Lower lobe of right lung (tissue), 2 donors: ENCODE data around the gene C12orf56. TPM values are rescaled to one million over a fixed set of nuclear protein-coding genes. Genes with fewer than 3 reads are reported as not detected.
"Not testable (repeated sequence)": the region's sequence is repeated elsewhere in the genome, so short reads cannot be mapped to it uniquely, and the experiment has no call there.

Experiments used
- ATAC-seq, 2 donors: fragments of 200-7000 bp; cut with Tn5 transposase; one replicate each; pipeline ENCODE4 v1.9.1; 2020 to 2022; ENCODE audit warnings: mild to moderate bottlenecking in 2 of 2, moderate library complexity in 2 of 2
- DNase-seq: peaks from one replicate; pipeline ENCODE4 v3.0.0-alpha.2; 2020
- H3K27ac ChIP-seq: fragments of 200-600 bp; one replicate; pipeline ENCODE4 v1.8.0; 2022
- H3K27me3 ChIP-seq: fragments of 200-600 bp; one replicate; pipeline ENCODE4 v1.8.0; 2022; ENCODE audit warnings: low read depth
- H3K36me3 ChIP-seq: fragments of 200-600 bp; one replicate; pipeline ENCODE4 v1.8.0; 2022; ENCODE audit warnings: mild to moderate bottlenecking
- H3K4me1 ChIP-seq: fragments of 200-600 bp; one replicate; pipeline ENCODE4 v1.8.0; 2022
- H3K4me3 ChIP-seq: fragments of 200-600 bp; one replicate; pipeline ENCODE4 v1.8.0; 2022; ENCODE audit warnings: mild to moderate bottlenecking
- H3K9me3 ChIP-seq: fragments of 200-600 bp; one replicate; pipeline ENCODE4 v1.8.0; 2022
- CTCF ChIP-seq: fragments of 200-600 bp; IDR thresholded peaks from one replicate; pipeline ENCODE4 v1.8.0; 2022; ENCODE audit warnings: antibody characterized with exemption, mild to moderate bottlenecking
- intact Hi-C: fragments of 100-400 bp; cut with DNase I; formaldehyde crosslinking; loops from one replicate; pipeline ENCODE4 v1.11.0; 2022
- total RNA-seq: library from RNA; stranded (reverse); fragmentation: NEBNext Ultra II Directional; extraction: Animal tissue kit (Norgen Biotek cat#: 25700); gene quantifications from one replicate; pipeline ENCODE4 v1.2.1, GENCODE V29; 2021
- donor health status: DM: no; HTN: yes; CAD: no; lungs with severe emphysema.

C12orf56 gene
- total RNA-seq, 1 donor from 2014 or later, result not detected

DNA sequence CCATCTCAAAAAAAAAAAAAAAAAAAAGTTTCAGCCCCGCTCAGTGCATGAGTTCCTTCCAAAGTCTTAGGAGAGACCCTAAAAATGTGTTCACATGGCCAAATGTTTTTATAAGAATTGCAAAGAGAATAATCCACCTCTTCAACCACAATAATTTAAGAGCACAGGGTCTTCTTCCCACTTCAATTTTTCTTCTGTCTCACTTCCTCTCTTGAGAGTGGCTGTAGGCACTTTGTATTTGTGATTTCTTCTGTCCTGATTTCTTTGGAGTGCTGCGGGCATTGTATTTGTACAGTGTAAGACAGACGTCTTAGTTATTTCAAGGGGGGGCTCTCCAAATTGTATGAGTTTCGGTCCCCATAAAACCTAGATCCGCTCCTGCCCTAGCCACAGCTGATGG lies 58.3 kb downstream of the C12orf56 start:
- H3K27ac ChIP-seq, result no peak overlapping the region
- H3K27me3 ChIP-seq, result no peaks in the 10 kb centered on the region
- intact Hi-C loops, result no loop called here
- no peaks in the 10 kb centered on the region for H3K4me1 ChIP-seq
- ATAC-seq (no peak), DNase-seq (no peak)
- H3K36me3 ChIP-seq, result no peaks in the 10 kb centered on the region
- H3K4me3 ChIP-seq, result no peak overlapping the region
- no peaks in the 10 kb centered on the region for H3K9me3 ChIP-seq
- TF ChIP-seq CTCF, result no peak

DNA sequence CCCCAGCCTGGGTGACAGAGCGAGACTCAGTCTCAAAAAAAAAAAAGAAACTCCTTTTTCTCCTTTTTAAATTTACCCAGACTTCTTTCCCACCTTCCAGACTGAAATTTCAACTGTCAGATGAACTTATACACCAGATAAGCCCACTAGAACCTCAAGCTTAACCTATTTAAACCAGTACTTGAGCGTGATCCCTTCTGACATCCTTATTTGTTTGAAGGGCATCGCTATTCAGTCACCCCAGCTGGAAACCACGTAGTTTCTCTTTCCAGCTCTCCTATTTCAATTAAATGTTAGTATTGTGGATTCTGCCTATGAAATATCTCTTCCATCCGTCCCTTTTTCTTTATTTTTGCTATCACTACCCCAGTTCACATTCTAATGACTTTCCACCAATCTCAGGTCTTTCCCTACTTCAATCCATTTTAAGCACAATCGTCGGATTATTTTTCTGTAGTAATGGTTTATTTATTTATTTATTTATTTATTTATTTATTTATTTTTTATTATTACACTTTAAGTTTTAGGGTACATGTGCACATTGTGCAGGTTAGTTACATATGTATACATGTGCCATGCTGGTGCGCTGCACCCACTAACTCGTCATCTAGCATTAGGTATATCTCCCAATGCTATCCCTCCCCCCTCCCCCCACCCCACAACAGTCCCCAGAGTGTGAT lies 61.4 kb downstream of the C12orf56 start:
- H3K9me3 ChIP-seq, ATAC-seq, H3K27ac ChIP-seq, H3K4me3 ChIP-seq, intact Hi-C loops, H3K4me1 ChIP-seq, DNase-seq, H3K27me3 ChIP-seq, H3K36me3 ChIP-seq: not testable (repeated sequence)

DNA sequence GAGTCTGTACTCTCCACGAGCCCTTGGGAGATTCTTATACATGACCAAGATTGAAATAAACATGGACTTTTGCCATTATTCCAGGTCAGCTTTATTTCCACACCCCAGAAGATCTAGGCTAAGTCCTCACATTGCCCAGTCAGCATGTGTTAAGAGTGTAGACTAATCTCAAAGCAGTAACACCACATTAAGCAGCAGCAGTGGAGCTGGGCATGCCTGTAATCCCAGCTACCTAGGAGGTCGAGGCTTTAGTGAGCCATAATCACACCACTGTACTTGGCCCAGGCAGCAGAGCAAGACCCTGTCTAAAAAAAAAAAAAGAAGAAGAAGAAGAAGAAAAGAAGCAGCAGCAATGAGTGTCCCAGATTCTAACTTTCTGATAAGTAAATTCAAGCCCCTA lies 65.5 kb downstream of the C12orf56 start:
- intact Hi-C loops, result no loop called here
- TF ChIP-seq CTCF, result no peak
- Histone ChIP-seq H3K27me3 (no peaks in the 10 kb centered on the region), H3K36me3 (no peaks in the 10 kb centered on the region), H3K4me3 (no peak overlapping the region), H3K4me1 (no peaks in the 10 kb centered on the region), H3K27ac (no peak overlapping the region), H3K9me3 (no peaks in the 10 kb centered on the region)
- no peak for DNase-seq
- no peak for ATAC-seq

DNA sequence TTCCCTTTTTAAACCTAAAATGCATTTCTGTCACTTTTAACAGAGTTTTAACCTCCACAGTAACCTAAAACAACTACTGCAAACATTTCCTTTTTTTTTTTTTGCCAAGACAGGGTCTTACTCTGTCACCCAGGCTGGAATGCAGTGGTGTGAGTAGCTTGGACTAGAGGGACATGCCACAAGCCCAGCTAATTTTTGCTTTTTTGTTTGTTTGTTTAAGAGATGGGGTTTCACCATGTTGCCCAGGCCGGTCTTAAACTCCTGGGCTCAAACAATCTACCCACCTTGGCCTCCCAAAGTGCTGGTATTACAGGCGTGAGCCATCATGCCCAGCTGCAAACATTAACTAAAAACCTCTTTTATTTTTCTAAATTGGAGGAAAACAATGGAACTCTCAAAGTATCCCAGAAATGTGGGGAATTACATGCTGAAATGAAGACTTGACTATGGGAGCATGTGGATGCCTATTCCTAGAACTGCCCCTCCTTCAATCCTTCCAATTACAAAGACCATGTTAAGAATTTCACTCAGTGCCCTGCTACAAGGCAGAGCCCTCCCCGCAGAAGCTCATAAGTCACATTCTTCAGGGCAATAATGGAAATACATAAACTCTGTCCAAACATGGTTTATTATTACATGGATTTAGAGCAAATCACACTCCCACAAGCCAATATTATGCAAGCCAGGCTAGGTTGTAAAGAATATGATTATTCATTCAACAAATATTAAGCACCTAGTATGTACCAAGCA lies 66.9 kb downstream of the C12orf56 start:
- Histone ChIP-seq H3K36me3 (no peaks in the 10 kb centered on the region), H3K4me3 (no peak overlapping the region), H3K27ac (no peak overlapping the region), H3K27me3 (no peaks in the 10 kb centered on the region), H3K9me3 (no peaks in the 10 kb centered on the region), H3K4me1 (no peaks in the 10 kb centered on the region)
- TF ChIP-seq CTCF, result no peak
- intact Hi-C loops, result no loop called here
- DNase-seq (no peak), ATAC-seq (no peak)

DNA sequence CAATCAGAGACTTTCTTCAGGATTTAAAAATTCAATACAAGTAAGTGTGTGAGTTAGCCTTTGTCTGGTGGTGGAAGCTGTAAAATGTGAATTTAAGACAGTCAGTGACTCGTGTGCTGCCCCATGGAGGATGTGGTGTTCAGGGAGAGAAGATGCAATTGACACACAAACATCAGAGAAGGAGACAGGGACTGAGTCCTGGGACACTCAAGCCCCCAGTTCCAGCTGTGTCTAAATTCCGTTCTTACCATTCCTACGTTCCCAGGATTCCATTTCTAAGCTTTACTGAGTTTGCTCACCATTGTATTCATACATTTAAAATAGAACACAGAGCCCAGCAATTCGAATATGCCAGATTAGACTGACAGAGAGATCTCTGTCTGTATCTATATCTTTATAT lies 67.6 kb downstream of the C12orf56 start:
- H3K36me3 ChIP-seq, result no peaks in the 10 kb centered on the region
- no peaks in the 10 kb centered on the region for H3K9me3 ChIP-seq
- H3K27ac ChIP-seq, result no peak overlapping the region
- intact Hi-C loops, result no loop called here
- no peak overlapping the region for H3K4me3 ChIP-seq
- H3K4me1 ChIP-seq, result no peaks in the 10 kb centered on the region
- DNase-seq (no peak), ATAC-seq (no peak)
- no peak for TF ChIP-seq CTCF
- H3K27me3 ChIP-seq, result no peaks in the 10 kb centered on the region

DNA sequence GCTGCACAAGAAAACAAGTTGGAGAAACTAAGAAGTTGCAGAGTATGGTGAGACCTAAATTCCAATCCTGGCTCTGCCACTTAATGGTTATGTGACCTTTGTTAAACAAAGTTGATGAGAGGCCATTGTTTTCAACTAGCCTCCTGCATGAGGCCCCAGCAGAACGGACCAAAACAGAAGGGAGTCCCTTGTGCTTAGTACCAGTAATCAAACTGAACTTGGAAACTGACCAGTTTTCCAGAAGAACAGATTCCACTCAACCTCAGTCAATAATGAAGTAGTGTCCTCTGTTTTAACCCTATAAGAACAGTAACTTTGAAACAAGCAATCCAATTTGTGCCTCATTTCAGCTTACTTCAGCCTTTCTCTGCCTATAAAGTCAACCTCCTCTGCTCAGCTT lies 69.9 kb downstream of the C12orf56 start:
- TF ChIP-seq CTCF, result no peak
- no peak for DNase-seq
- intact Hi-C loops, result no loop called here
- Histone ChIP-seq H3K4me1 (no peaks in the 10 kb centered on the region), H3K36me3 (no peaks in the 10 kb centered on the region), H3K27me3 (no peaks in the 10 kb centered on the region), H3K9me3 (no peaks in the 10 kb centered on the region), H3K4me3 (no peak overlapping the region), H3K27ac (no peak overlapping the region)
- ATAC-seq, result no peak

DNA sequence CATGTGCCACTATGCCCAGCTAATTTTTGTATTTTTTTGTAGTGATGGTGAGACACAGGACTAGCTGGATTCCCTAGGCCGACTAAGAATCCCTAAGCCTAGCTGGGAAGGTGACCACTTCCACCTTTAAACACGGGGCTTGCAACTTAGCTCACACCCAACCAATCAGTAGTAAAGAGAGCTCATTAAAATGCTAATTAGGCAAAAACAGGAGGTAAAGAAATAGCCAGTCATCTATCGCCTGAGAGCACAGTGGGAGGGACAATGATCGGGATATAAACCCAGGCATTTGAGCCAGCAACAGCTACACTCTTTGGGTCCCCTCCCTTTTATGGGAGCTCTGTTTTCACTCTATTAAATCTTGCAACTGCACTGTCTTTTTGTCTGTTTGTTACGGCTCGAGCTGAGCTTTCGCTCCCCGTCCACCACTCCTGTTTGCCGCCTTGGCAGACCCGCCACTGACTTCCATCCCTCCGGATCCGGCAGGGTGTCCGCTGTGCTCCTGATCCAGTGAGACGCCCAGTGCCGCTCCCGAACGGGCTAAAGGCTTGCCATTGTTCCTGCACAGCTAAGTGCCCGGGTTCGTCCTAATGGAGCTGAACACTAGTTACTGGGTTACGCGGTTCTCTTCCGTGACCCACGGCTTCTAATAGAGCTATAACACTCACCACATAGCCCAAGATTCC lies 70.9 kb downstream of the C12orf56 start:
- H3K36me3 ChIP-seq, H3K27me3 ChIP-seq, intact Hi-C loops, DNase-seq, H3K4me1 ChIP-seq, H3K9me3 ChIP-seq, H3K27ac ChIP-seq, H3K4me3 ChIP-seq, ATAC-seq: not testable (repeated sequence)
